Loucy (cell line): Measurements from ENCODE around the gene NPTXR.
"Not testable (repeated sequence)": the region's sequence is repeated elsewhere in the genome, so short reads cannot be mapped to it uniquely, and the experiment has no call there.

Experiments used
- H2AFZ ChIP-seq: fragments of 200-600 bp; sonication (generic); 2 replicates; pipeline ENCODE4 v1.6.0; 2016; ENCODE audit warnings: antibody characterized with exemption, mild to moderate bottlenecking, low read length, moderate library complexity
- H3F3A ChIP-seq: fragments of 200-600 bp; 2 replicates; pipeline ENCODE4 v1.6.0; 2016; ENCODE audit warnings: antibody characterized with exemption, low read depth, mild to moderate bottlenecking
- H3K27me3 ChIP-seq: fragments of 200-600 bp; sonication (generic); 2 replicates; pipeline ENCODE4 v1.6.1; 2014; ENCODE audit warnings: low read length, mild to moderate bottlenecking; ENCODE audit not compliant: insufficient read depth, poor library complexity, severe bottlenecking
- H3K36me3 ChIP-seq: fragments of 200-600 bp; sonication (generic); 2 replicates; pipeline ENCODE4 v1.6.1; 2016; ENCODE audit warnings: low read length; ENCODE audit not compliant: insufficient read depth
- H3K4me1 ChIP-seq: fragments of 200-600 bp; sonication (generic); 2 replicates; pipeline ENCODE4 v1.5.1; 2014; ENCODE audit warnings: low read length, mild to moderate bottlenecking; ENCODE audit not compliant: insufficient read depth, poor library complexity, severe bottlenecking
- H3K4me2 ChIP-seq: fragments of 200-600 bp; sonication (generic); 2 replicates; pipeline ENCODE4 v1.6.0; 2014; ENCODE audit warnings: antibody characterized with exemption, low read length, low read depth, mild to moderate bottlenecking; ENCODE audit not compliant: poor library complexity, severe bottlenecking
- H3K4me3 ChIP-seq: fragments of 200-600 bp; sonication (generic); 2 replicates; pipeline ENCODE4 v1.5.1; 2014; ENCODE audit warnings: low read length, mild to moderate bottlenecking, mixed read lengths; ENCODE audit not compliant: poor library complexity, severe bottlenecking
- H3K79me2 ChIP-seq: fragments of 200-600 bp; sonication (generic); 2 replicates; pipeline ENCODE4 v1.6.1; 2014; ENCODE audit warnings: low read length; ENCODE audit not compliant: insufficient read depth
- H3K9ac ChIP-seq: fragments of 200-600 bp; sonication (generic); 2 replicates; pipeline ENCODE4 v1.6.0; 2014; ENCODE audit warnings: mild to moderate bottlenecking, low read depth, low read length, moderate library complexity; ENCODE audit not compliant: poor library complexity, severe bottlenecking
- H3K9me2 ChIP-seq: fragments of 200-600 bp; sonication (generic); replicated peaks from 2 replicates; pipeline ENCODE4 v1.6.1; 2016; ENCODE audit warnings: low read depth, low read length, mixed read lengths
- H3K9me3 ChIP-seq: fragments of 200-600 bp; sonication (generic); 2 replicates; pipeline ENCODE4 v1.6.1; 2014; ENCODE audit warnings: mild to moderate bottlenecking, antibody characterized with exemption, low read length, low read depth; ENCODE audit not compliant: insufficient read depth
- H4K20me1 ChIP-seq: fragments of 200-600 bp; sonication (generic); 2 replicates; pipeline ENCODE4 v1.6.0; 2014; ENCODE audit warnings: antibody characterized with exemption, low read length, mild to moderate bottlenecking; ENCODE audit not compliant: insufficient read depth, poor library complexity, severe bottlenecking
- EZH2phosphoT487 ChIP-seq: fragments of 200-600 bp; IDR thresholded peaks from 2 replicates; pipeline ENCODE4 v1.6.1; 2018; ENCODE audit warnings: antibody characterized with exemption, mild to moderate bottlenecking, moderate library complexity, borderline replicate concordance
- TF ChIP-seq, protein P1 (sequence below): fragments of 200-600 bp; sonication (generic); conservative IDR thresholded peaks from 2 replicates; pipeline ENCODE4 v1.5.1; 2014; ENCODE audit warnings: mild to moderate bottlenecking, antibody characterized with exemption, low read length

The NPTXR gene

DNA sequence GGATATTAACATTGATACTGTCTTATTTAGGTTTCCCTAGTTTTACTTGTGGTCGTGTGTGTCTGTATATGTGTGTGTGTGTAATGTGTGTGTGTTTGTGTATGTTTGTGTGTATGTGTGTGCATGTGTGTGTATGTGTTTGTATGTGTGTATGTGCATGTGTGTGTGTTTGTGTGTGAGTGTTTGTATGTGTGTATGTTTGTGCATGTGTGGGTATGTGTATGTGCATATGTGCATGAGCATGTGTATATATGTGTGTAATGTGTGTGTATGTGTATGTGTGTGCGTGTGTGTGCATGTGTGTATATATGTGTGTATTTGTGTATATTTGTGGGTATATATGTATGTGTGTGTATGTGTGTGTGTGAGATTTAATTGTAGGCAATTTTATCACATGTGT, 32.6 kb downstream of the NPTXR start:
- no peaks in the 10 kb centered on the region for H3K27me3 ChIP-seq
- no peaks in the 10 kb centered on the region for H3K79me2 ChIP-seq
- H3F3A ChIP-seq, result no peaks in the 10 kb centered on the region
- H2AFZ ChIP-seq, result no peak overlapping the region
- no peaks in the 10 kb centered on the region for H3K4me1 ChIP-seq
- no peak overlapping the region for H3K4me2 ChIP-seq
- no peaks in the 10 kb centered on the region for H3K9me2 ChIP-seq
- no peak overlapping the region for H3K9ac ChIP-seq
- no peak overlapping the region for H3K4me3 ChIP-seq
- no peaks in the 10 kb centered on the region for H4K20me1 ChIP-seq
- H3K9me3 ChIP-seq, result no peaks in the 10 kb centered on the region; the same call in 1 of the 2 replicates
- H3K36me3 ChIP-seq, result no peaks in the 10 kb centered on the region
- no peak for TF ChIP-seq EZH2phosphoT487
- TF ChIP-seq, protein P1, sequence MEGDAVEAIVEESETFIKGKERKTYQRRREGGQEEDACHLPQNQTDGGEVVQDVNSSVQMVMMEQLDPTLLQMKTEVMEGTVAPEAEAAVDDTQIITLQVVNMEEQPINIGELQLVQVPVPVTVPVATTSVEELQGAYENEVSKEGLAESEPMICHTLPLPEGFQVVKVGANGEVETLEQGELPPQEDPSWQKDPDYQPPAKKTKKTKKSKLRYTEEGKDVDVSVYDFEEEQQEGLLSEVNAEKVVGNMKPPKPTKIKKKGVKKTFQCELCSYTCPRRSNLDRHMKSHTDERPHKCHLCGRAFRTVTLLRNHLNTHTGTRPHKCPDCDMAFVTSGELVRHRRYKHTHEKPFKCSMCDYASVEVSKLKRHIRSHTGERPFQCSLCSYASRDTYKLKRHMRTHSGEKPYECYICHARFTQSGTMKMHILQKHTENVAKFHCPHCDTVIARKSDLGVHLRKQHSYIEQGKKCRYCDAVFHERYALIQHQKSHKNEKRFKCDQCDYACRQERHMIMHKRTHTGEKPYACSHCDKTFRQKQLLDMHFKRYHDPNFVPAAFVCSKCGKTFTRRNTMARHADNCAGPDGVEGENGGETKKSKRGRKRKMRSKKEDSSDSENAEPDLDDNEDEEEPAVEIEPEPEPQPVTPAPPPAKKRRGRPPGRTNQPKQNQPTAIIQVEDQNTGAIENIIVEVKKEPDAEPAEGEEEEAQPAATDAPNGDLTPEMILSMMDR, result no peak

DNA sequence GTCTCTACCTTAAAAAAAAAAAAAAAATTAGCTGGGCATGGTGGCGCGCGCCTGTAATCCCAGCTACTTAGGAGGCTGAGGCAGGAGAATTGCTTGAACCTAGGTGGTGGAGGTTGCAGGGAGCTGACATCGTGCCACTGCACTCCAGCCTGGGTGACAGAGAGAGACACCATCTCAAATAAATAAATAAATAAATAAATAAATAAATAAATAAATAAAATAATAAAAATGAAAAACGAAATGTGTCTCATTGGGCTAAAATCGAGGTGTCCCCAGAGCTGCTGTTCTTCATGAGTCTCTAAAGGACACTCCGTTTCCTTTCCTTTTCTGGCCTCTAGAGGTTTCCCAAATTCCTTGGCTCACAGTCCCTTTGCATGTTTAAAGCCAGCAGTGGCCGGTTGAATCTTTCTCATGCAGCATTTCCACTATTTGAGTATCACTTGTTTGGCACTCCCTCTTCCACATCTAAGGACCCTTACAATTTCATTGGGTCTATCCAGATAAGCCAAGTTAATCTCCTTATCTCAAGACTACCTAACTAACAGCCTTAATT, 38.7 kb downstream of the NPTXR start:
- not testable (repeated sequence) for H3K9me2 ChIP-seq, H3K9ac ChIP-seq, H3K4me1 ChIP-seq, H3K36me3 ChIP-seq, H2AFZ ChIP-seq, H3K9me3 ChIP-seq, H3K27me3 ChIP-seq, H3K4me2 ChIP-seq, H3K79me2 ChIP-seq, H4K20me1 ChIP-seq, H3F3A ChIP-seq, H3K4me3 ChIP-seq

GRCh38 chr22:38802671-38803121, 41.1 kb downstream of the NPTXR start:
- no peaks in the 10 kb centered on the region for H3K9me2 ChIP-seq
- peaks cover 7% of the 10 kb centered on the region for H3K27me3 ChIP-seq
- no peak overlapping the region for H3K4me2 ChIP-seq
- H4K20me1 ChIP-seq, result no peaks in the 10 kb centered on the region
- H3F3A ChIP-seq, result no peaks in the 10 kb centered on the region
- no peaks in the 10 kb centered on the region for H3K79me2 ChIP-seq
- TF ChIP-seq, protein P1, result no peak
- no peak for TF ChIP-seq EZH2phosphoT487
- no peak overlapping the region for H2AFZ ChIP-seq
- H3K4me3 ChIP-seq, result no peak overlapping the region
- no peaks in the 10 kb centered on the region for H3K36me3 ChIP-seq
- no peak overlapping the region for H3K9ac ChIP-seq
- no peaks in the 10 kb centered on the region for H3K4me1 ChIP-seq
- no peaks in the 10 kb centered on the region for H3K9me3 ChIP-seq
